Medulla oblongata (tissue), 1 donor: ENCODE data around the gene VPS11.
"Not testable (repeated sequence)": the region's sequence is repeated elsewhere in the genome, so short reads cannot be mapped to it uniquely, and the experiment has no call there.

Experiments used
- DNase-seq: peaks from one replicate; pipeline ENCODE4 v3.0.0-alpha.2; 2015; ENCODE audit errors: extremely low spot score

VPS11 gene

GRCh38 chr11:119067371-119068222 is at the start of gene VPS11:
VPS11 (plus strand) TSS chr11:119067818; CDS start chr11:119067824, 6 bp downstream.
- DNase-seq = peak; percentile 97

- peak; percentile 98 for DNase-seq
These were observed 49.3 kb upstream of the VPS11 start, which contains the start of the genes RPS25 and TRAPPC4 for GRCh38 chr11:119018074-119018938. RPS25 (minus strand) TSS chr11:119018343; CDS start chr11:119018284, 59 bp downstream. TRAPPC4 (plus strand) TSS chr11:119018766; CDS start chr11:119018796, 30 bp downstream.

- DNase-seq = no peak
These were observed 47.6 kb upstream of the VPS11 start for GRCh38 chr11:119019996-119020395.

- no peak for DNase-seq
These were observed 46.0 kb upstream of the VPS11 start for GRCh38 chr11:119021631-119022030.

GRCh38 chr11:119023741-119024140 is 43.9 kb upstream of the VPS11 start:
- DNase-seq = no peak

- no peak for DNase-seq
These were observed 43.1 kb upstream of the VPS11 start for GRCh38 chr11:119024430-119025098.

GRCh38 chr11:119025099-119025473 is 42.5 kb upstream of the VPS11 start:
- DNase-seq = no peak

- no peak for DNase-seq
These were observed 42.1 kb upstream of the VPS11 start for GRCh38 chr11:119025541-119025940.

- no peak for DNase-seq
These were observed 41.4 kb upstream of the VPS11 start for GRCh38 chr11:119025978-119026766.

- no peak for DNase-seq
These were observed 40.6 kb upstream of the VPS11 start for GRCh38 chr11:119026970-119027369.

GRCh38 chr11:119027561-119028345 is 39.9 kb upstream of the VPS11 start:
- DNase-seq = no peak

GRCh38 chr11:119028346-119029068 is 39.1 kb upstream of the VPS11 start:
- no peak for DNase-seq

GRCh38 chr11:119029069-119029339 is 38.6 kb upstream of the VPS11 start:
- DNase-seq = no peak

- peak; percentile 44 for DNase-seq
These were observed 38.1 kb upstream of the VPS11 start for GRCh38 chr11:119029340-119030028.

GRCh38 chr11:119030029-119030328 is 37.6 kb upstream of the VPS11 start:
- no peak for DNase-seq

- DNase-seq = peak; percentile 98
These were observed 37.1 kb upstream of the VPS11 start, which contains the start of gene SLC37A4 for GRCh38 chr11:119030329-119031047. SLC37A4 (minus strand) TSS chr11:119030877.

- no peak for DNase-seq
These were observed 35.7 kb upstream of the VPS11 start for GRCh38 chr11:119031912-119032280.

- DNase-seq = not testable (repeated sequence)
These were observed 34.2 kb upstream of the VPS11 start for GRCh38 chr11:119033421-119033820.

GRCh38 chr11:119034813-119035212 is 32.8 kb upstream of the VPS11 start:
- DNase-seq = no peak
